ENCODE data around the gene EBF4. TPM values are rescaled to one million over a fixed set of nuclear protein-coding genes. Genes with fewer than 3 reads are reported as not detected.

The EBF4 gene
- total and polyA plus RNA-seq, 2 donors (not counting 1 experiment from before 2014, with no cell fraction given) = 0.81 to 5.0 TPM

DNA sequence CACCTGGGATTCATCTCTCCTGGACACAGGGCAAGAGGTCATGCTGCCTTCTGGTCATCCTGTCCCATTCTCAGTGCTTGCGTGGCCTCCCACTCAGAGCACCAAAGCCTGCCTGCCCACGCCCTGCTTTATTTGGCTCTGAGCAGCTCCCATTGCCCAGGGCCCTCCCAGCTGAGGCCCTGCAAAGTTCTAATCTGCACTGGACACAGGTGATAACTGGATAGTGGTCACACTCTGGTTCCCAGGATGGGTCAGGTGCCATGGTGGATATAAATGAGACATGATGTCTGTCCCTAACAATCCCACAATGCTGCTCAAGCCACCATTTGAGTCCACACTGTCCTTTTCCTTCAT, 68.3 kb downstream of the EBF4 start:
- DNase-seq = no peak

GRCh38 chr20:2761885-2762284, 69.3 kb downstream of the EBF4 start:
- ChIA-PET CTCF (interaction anchor here (1.1 kb wide), 1 partner anchor 9 kb away, joined by 4 read pairs; no protein-coding TSS in a partner anchor), POLR2A (no interaction called here)
- intact Hi-C loops (cut with micrococcal nuclease) = no loop called here
- Mint-ChIP-seq H3K27me3 (peaks cover 41% of the 10 kb centered on the region), H3K4me3 (no peak overlapping the region), H3K9me3 (ENCODE audit: insufficient read depth) (no peaks in the 10 kb centered on the region), H3K4me1 (no peaks in the 10 kb centered on the region), H3K27ac (no peak overlapping the region)
- no peak for DNase-seq
- no peak overlapping the region for H2AFZ ChIP-seq (ENCODE audit: insufficient read depth, low read depth, low read length, poor library complexity, severe bottlenecking)
- H3K4me1 ChIP-seq (ENCODE audit: control insufficient read depth in 2 of 2, insufficient read depth in 2 of 2, low read length in 2 of 2) = no peaks in the 10 kb centered on the region
- H3K4me2 ChIP-seq (replicated peaks; ENCODE audit: low read depth, low read length, poor library complexity, severe bottlenecking) = no peak overlapping the region
- no peak for TF ChIP-seq EZH2 (IDR thresholded peaks at IDR 0.05; ENCODE audit: borderline replicate concordance, insufficient read depth, low read depth, low read length, poor library complexity, severe bottlenecking)
- TF ChIP-seq CTCF (IDR thresholded peaks at IDR 0.05) = no peak
- no peak for ATAC-seq (ENCODE audit: low read depth)
- no peaks in the 10 kb centered on the region for H4K20me1 ChIP-seq (ENCODE audit: control insufficient read depth, insufficient read depth, low read length, poor library complexity, severe bottlenecking)
- H3K27me3 ChIP-seq (replicated peaks in 1 of 4; ENCODE audit: control extremely low read depth in 1 of 4, control insufficient read depth in 3 of 4, insufficient read depth in 4 of 4, low read length in 3 of 4) = peaks cover 0 to 40% (median 5%) of the 10 kb centered on the region in 4 experiments
- H3K36me3 ChIP-seq (replicated peaks in 1 of 2; ENCODE audit: control extremely low read depth in 1 of 2, control insufficient read depth in 1 of 2, extremely low read depth in 1 of 2, insufficient read depth in 2 of 2, low read length in 1 of 2) = no peaks in the 10 kb centered on the region
- H3K27ac ChIP-seq (ENCODE audit: low read length in 2 of 2) = no peak overlapping the region
- H3K9me3 ChIP-seq (ENCODE audit: control extremely low read depth in 1 of 3, control insufficient read depth in 2 of 3, insufficient read depth in 1 of 3, low read length in 2 of 3) = no peaks in the 10 kb centered on the region
- no peak overlapping the region for H3K9ac ChIP-seq (ENCODE audit: low read length)
- no peak overlapping the region for H3K4me3 ChIP-seq (ENCODE audit: control extremely low read depth in 1 of 5, extremely low read depth in 1 of 5, insufficient read depth in 1 of 5, low read depth in 2 of 5, low read length in 4 of 5)
- H3K79me2 ChIP-seq (ENCODE audit: control insufficient read depth, insufficient read depth, low read length) = no peaks in the 10 kb centered on the region
- WGBS (ENCODE audit: insufficient coverage) = 100% methylated on average over 4 of the region's 4 CpGs

More for the DNA sequence above, 68.3 kb downstream of the EBF4 start:
- Histone ChIP-seq H3K4me3 (ENCODE audit: control extremely low read depth in 1 of 5, extremely low read depth in 1 of 5, insufficient read depth in 1 of 5, low read depth in 2 of 5, low read length in 4 of 5) (no peak overlapping the region), H3K4me2 (replicated peaks; ENCODE audit: low read depth, low read length, poor library complexity, severe bottlenecking) (no peak overlapping the region), H3K27ac (ENCODE audit: low read length in 2 of 2) (no peak overlapping the region), H3K27me3 (replicated peaks in 1 of 4; ENCODE audit: control extremely low read depth in 1 of 4, control insufficient read depth in 3 of 4, insufficient read depth in 4 of 4, low read length in 3 of 4) (peaks cover 0 to 50% (median 15%) of the 10 kb centered on the region in 4 experiments), H3K4me1 (ENCODE audit: control insufficient read depth in 2 of 2, insufficient read depth in 2 of 2, low read length in 2 of 2) (no peaks in the 10 kb centered on the region), H2AFZ (ENCODE audit: insufficient read depth, low read depth, low read length, poor library complexity, severe bottlenecking) (no peak overlapping the region), H3K9me3 (ENCODE audit: control extremely low read depth in 1 of 3, control insufficient read depth in 2 of 3, insufficient read depth in 1 of 3, low read length in 2 of 3) (no peaks in the 10 kb centered on the region), H3K36me3 (replicated peaks in 1 of 2; ENCODE audit: control extremely low read depth in 1 of 2, control insufficient read depth in 1 of 2, extremely low read depth in 1 of 2, insufficient read depth in 2 of 2, low read length in 1 of 2) (no peaks in the 10 kb centered on the region), H3K79me2 (ENCODE audit: control insufficient read depth, insufficient read depth, low read length) (no peaks in the 10 kb centered on the region), H3K9ac (ENCODE audit: low read length) (no peak overlapping the region), H4K20me1 (ENCODE audit: control insufficient read depth, insufficient read depth, low read length, poor library complexity, severe bottlenecking) (no peaks in the 10 kb centered on the region)
- ATAC-seq (ENCODE audit: low read depth) = no peak
- intact Hi-C loops (cut with micrococcal nuclease) = no loop called here
- TF ChIP-seq EZH2 (IDR thresholded peaks at IDR 0.05; ENCODE audit: borderline replicate concordance, insufficient read depth, low read depth, low read length, poor library complexity, severe bottlenecking) (no peak), CTCF (IDR thresholded peaks at IDR 0.05) (no peak)
- Mint-ChIP-seq H3K27me3 (peaks cover 50% of the 10 kb centered on the region), H3K9me3 (ENCODE audit: insufficient read depth) (no peaks in the 10 kb centered on the region), H3K27ac (no peak overlapping the region), H3K4me1 (no peaks in the 10 kb centered on the region), H3K4me3 (no peak overlapping the region)
- CTCF ChIA-PET = no interaction called here
- POLR2A ChIA-PET = no interaction called here
- WGBS (ENCODE audit: insufficient coverage) = 88% methylated on average over 2 of the region's 2 CpGs
